Mucosa of descending colon (tissue), 3 donors: ENCODE data around the gene PDE1C. TPM values are rescaled to one million over a fixed set of nuclear protein-coding genes. Genes with fewer than 3 reads are reported as not detected.

Experiments
- ATAC-seq: fragments of 200-7000 bp; cut with Tn5 transposase; one replicate; pipeline ENCODE4 v1.9.1; 2020; ENCODE audit warnings: mild to moderate bottlenecking, moderate library complexity
- DNase-seq, 3 donors: peaks; one replicate each; pipeline ENCODE4 v3.0.0-alpha.2; 2020
- H3K36me3 ChIP-seq: fragments of 200-600 bp; one replicate; pipeline ENCODE4 v1.8.0; 2021; ENCODE audit warnings: low read depth, mild to moderate bottlenecking
- H3K4me1 ChIP-seq: fragments of 200-600 bp; one replicate; pipeline ENCODE4 v1.8.0; 2021; ENCODE audit warnings: low read depth, mild to moderate bottlenecking
- H3K4me3 ChIP-seq: fragments of 200-600 bp; one replicate; pipeline ENCODE4 v1.8.0; 2021; ENCODE audit warnings: mild to moderate bottlenecking
- H3K9me3 ChIP-seq: fragments of 200-600 bp; one replicate; pipeline ENCODE4 v1.8.0; 2021; ENCODE audit warnings: mild to moderate bottlenecking
- CTCF ChIP-seq: fragments of 200-600 bp; IDR thresholded peaks from one replicate; pipeline ENCODE4 v1.8.0; 2022; ENCODE audit warnings: antibody characterized with exemption, mild to moderate bottlenecking
- intact Hi-C, 2 donors: fragments of 100-400 bp; cut with DNase I in 1 of 2; cut with micrococcal nuclease in 1 of 2; formaldehyde crosslinking; loops; one replicate each; pipeline versions ENCODE4 v1.11.0 to v1.11.1; 2022; cut with DNase I, micrococcal nuclease
- total RNA-seq, 3 donors: library from RNA; stranded (reverse); fragmentation: NEBNext Ultra II Directional in 2 of 3; extraction: Animal tissue kit (Norgen Biotek cat#: 25700) in 2 of 3; gene quantifications; one replicate each; pipeline versions ENCODE4 v1.2.1 to v1.2.4, GENCODE V29; 2021 to 2023
- donor health status: DM: no; HTN: no; CAD: no; lungs with moderate emphysema.
- donor health status: DM: no; HTN: no; CAD: no.
- donor health status: DM: no; HTN: yes; CAD: no.

PDE1C gene
- total RNA-seq, 3 donors from 2014 or later = 2.5 to 4.8 (median 2.5) TPM

- TF ChIP-seq CTCF = no peak
- ATAC-seq = no peak
- intact Hi-C loops = no loop called here
Observed at GRCh38 chr7:32074787-32075585, 4.8 kb upstream of the PDE1C start.

GRCh38 chr7:32073533-32073932, 3.3 kb upstream of the PDE1C start:
- intact Hi-C loops = no loop called here
- no peak for ATAC-seq
- Histone ChIP-seq H3K4me3 (no peak overlapping the region), H3K4me1 (no peaks in the 10 kb centered on the region), H3K9me3 (no peaks in the 10 kb centered on the region), H3K36me3 (no peaks in the 10 kb centered on the region)
- no peak for DNase-seq
- TF ChIP-seq CTCF = no peak

More at GRCh38 chr7:32074787-32075585, 4.8 kb upstream of the PDE1C start:
- DNase-seq = no peak
- no peaks in the 10 kb centered on the region for H3K4me1 ChIP-seq
- no peaks in the 10 kb centered on the region for H3K36me3 ChIP-seq
- no peak overlapping the region for H3K4me3 ChIP-seq
- no peaks in the 10 kb centered on the region for H3K9me3 ChIP-seq

- H3K9me3 ChIP-seq = no peaks in the 10 kb centered on the region
- ATAC-seq = no peak
- H3K4me1 ChIP-seq = no peaks in the 10 kb centered on the region
- no peak for TF ChIP-seq CTCF
- H3K4me3 ChIP-seq = no peak overlapping the region
- no peaks in the 10 kb centered on the region for H3K36me3 ChIP-seq
- no peak for DNase-seq
- intact Hi-C loops = no loop called here
Observed at GRCh38 chr7:32072397-32072796, 2.2 kb upstream of the PDE1C start.

- H3K4me1 ChIP-seq = no peaks in the 10 kb centered on the region
- H3K4me3 ChIP-seq = no peak overlapping the region
- no peak for TF ChIP-seq CTCF
- no peak for DNase-seq
- intact Hi-C loops = no loop called here
- H3K36me3 ChIP-seq = no peaks in the 10 kb centered on the region
- ATAC-seq = no peak
- no peaks in the 10 kb centered on the region for H3K9me3 ChIP-seq
Observed at GRCh38 chr7:32071466-32072091, 1.4 kb upstream of the PDE1C start.

GRCh38 chr7:32070051-32070405, 179 bp downstream of the PDE1C start:
- H3K4me3 ChIP-seq = no peak overlapping the region
- H3K9me3 ChIP-seq = no peaks in the 10 kb centered on the region
- ATAC-seq (no peak), DNase-seq (no peak)
- TF ChIP-seq CTCF = no peak
- H3K36me3 ChIP-seq = no peaks in the 10 kb centered on the region
- intact Hi-C loops = no loop called here
- no peaks in the 10 kb centered on the region for H3K4me1 ChIP-seq
